Anterior cingulate cortex (tissue), 58 donors: ENCODE results near the gene ARHGAP45.

Source experiments
- DNase-seq, 58 donors: peaks; one replicate each; lab custom pipeline; 2025; lab: John Stamatoyannopoulos, UW

ARHGAP45 gene

GRCh38 chr19:1098177-1099051, 31.4 kb downstream of the ARHGAP45 start:
- no peak for DNase-seq

GRCh38 chr19:1101337-1101698, 34.4 kb downstream of the ARHGAP45 start:
- DNase-seq: peak in 2 of 58 donors; percentile 39 to 58

GRCh38 chr19:1102407-1103131, 35.6 kb downstream of the ARHGAP45 start:
- no peak for DNase-seq

- DNase-seq: no peak
These were observed 36.3 kb downstream of the ARHGAP45 start for GRCh38 chr19:1103132-1103707.

GRCh38 chr19:1103708-1104310, 36.8 kb downstream of the ARHGAP45 start, which contains the start of gene GPX4:
GPX4 (plus strand) TSS chr19:1103994; CDS start chr19:1104044, 50 bp downstream.
- peak; percentile 83 to 99 (median 98) for DNase-seq

GRCh38 chr19:1104311-1105007, 37.5 kb downstream of the ARHGAP45 start:
- peak in 56 of 58 donors; percentile 12 to 79 (median 64) for DNase-seq

GRCh38 chr19:1105008-1105872, 38.3 kb downstream of the ARHGAP45 start:
- DNase-seq: peak in 4 of 58 donors; percentile 34 to 55 (median 44)

- DNase-seq: no peak
These were observed 39.2 kb downstream of the ARHGAP45 start for GRCh38 chr19:1105873-1106840.

GRCh38 chr19:1106841-1107660, 40.1 kb downstream of the ARHGAP45 start:
- DNase-seq: no peak

- no peak for DNase-seq
These were observed 40.8 kb downstream of the ARHGAP45 start for GRCh38 chr19:1107661-1108261.

GRCh38 chr19:1108291-1109031, 41.5 kb downstream of the ARHGAP45 start:
- DNase-seq: no peak

GRCh38 chr19:1109032-1109551, 42.1 kb downstream of the ARHGAP45 start:
- peak in 1 of 58 donors; percentile 16 for DNase-seq

GRCh38 chr19:1109697-1110671, 43.0 kb downstream of the ARHGAP45 start:
- DNase-seq: no peak
